NCI-H446 (cell line): ENCODE data around the gene GIGYF1.
A peak's percentile ranks its signal among the peaks of the same experiment; 100 is the strongest.
"Not testable (repeated sequence)": the region's sequence is repeated elsewhere in the genome, so short reads cannot be mapped to it uniquely, and the experiment has no call there.

ENCODE experiments used
- DNase-seq, 2 experiments: peaks; one replicate each; lab custom pipeline; 2025; lab: John Stamatoyannopoulos, UW

GIGYF1 gene, protein sequence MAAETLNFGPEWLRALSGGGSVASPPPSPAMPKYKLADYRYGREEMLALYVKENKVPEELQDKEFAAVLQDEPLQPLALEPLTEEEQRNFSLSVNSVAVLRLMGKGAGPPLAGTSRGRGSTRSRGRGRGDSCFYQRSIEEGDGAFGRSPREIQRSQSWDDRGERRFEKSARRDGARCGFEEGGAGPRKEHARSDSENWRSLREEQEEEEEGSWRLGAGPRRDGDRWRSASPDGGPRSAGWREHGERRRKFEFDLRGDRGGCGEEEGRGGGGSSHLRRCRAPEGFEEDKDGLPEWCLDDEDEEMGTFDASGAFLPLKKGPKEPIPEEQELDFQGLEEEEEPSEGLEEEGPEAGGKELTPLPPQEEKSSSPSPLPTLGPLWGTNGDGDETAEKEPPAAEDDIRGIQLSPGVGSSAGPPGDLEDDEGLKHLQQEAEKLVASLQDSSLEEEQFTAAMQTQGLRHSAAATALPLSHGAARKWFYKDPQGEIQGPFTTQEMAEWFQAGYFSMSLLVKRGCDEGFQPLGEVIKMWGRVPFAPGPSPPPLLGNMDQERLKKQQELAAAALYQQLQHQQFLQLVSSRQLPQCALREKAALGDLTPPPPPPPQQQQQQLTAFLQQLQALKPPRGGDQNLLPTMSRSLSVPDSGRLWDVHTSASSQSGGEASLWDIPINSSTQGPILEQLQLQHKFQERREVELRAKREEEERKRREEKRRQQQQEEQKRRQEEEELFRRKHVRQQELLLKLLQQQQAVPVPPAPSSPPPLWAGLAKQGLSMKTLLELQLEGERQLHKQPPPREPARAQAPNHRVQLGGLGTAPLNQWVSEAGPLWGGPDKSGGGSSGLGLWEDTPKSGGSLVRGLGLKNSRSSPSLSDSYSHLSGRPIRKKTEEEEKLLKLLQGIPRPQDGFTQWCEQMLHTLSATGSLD (N-terminal part only)

GRCh38 chr7:100694098-100694745 is at the start of gene GIGYF1:
Gene GIGYF1, minus strand, starts transcription at chr7:100694250. Its CDS starts 6,012 bp downstream, at chr7:100688238.
- DNase-seq: peak in 1 of 2 experiments; percentile 70

DNA sequence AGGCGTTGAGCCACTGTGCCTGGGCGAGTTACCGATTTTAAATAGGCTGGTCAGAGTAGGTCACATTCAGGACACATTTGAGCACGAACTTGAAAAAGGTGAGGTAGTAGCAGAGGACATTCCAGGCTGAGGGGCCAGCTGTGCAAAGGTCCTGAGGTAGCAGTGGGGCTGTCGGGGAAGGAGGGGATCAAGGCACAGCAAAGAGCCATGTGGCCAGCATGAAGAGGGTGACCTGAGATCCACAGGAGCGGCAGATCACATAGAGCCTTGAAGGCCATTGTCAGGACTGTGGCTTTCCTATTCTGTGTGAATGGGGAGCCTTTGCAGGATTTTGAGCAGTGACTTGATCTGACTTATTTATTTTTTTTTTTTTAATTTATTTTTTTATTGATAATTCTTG is 45.9 kb upstream of the GIGYF1 start:
- no peak for DNase-seq

DNA sequence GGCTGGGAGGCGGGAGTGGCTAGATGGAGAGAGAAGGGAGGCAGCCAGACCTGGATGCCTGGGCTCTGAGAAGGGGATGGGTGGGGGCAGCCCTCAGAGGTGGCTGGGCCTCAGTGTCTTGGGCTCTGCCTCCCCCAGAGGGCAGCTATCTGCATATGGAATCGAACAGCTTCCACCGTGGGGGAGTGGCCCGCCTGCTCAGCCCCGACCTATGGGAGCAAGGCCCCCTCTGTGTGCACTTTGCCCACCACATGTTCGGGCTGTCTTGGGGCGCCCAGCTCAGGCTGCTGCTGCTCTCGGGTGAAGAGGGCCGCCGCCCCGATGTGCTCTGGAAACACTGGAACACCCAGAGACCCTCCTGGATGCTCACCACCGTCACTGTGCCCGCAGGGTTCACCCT is 42.6 kb upstream of the GIGYF1 start:
- no peak for DNase-seq

DNA sequence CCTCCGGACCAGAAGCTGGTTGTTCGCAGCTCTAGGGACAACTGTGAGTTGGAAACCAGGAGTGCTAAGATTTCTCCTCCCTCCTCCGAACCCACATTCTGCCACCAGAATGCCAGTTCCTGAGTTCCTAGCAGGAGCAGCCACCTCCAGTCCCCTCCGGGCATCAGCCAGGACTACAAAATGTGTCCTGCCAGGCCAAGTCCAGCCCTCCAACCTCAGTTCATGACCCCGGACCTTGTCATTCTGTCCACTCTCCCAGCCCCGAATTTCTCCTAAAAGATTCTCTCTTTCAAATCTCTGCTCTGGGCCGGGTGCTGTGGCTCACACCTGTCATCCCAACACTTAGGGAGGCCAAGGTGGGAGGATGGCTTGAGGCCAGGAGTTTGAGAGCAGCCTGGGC is 41.7 kb upstream of the GIGYF1 start:
- DNase-seq: no peak

DNA sequence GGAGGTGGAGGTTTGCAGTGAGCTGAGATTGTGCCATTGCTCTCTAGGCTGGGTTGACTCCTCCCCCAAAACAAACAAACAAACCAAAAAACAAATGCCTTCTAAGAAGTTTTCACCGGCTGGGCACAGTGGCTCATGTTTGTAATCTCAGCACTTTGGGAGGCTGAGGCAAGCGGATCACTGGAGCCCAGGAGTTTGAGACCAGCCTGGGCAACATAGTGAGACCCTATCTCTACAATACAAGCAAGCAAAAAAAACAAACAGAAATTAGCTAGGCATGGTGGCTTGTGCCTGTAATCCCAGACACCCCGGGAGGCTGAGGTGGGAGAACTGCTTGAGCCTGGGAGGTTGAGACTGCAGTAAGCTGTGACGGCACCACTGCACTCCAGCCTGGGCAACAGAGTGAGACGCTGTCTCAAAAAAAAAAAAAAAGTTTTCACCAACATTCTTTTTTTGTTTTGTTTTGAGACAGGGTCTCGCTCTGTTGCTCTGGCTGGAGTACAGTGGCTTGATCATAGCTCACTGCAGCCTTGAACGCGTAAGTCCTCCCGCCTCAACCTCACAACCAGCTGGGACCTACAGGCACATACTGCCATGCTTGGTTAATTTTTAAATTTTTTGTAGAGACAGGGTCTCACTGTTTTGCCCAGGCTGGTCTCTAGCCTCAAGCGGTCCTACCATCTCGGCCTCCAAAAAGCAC is 38.0 kb upstream of the GIGYF1 start:
- no peak for DNase-seq

GRCh38 chr7:100730136-100730800 is 36.2 kb upstream of the GIGYF1 start:
- no peak for DNase-seq

- no peak for DNase-seq
Observed at GRCh38 chr7:100728196-100728595, 34.1 kb upstream of the GIGYF1 start.

DNA sequence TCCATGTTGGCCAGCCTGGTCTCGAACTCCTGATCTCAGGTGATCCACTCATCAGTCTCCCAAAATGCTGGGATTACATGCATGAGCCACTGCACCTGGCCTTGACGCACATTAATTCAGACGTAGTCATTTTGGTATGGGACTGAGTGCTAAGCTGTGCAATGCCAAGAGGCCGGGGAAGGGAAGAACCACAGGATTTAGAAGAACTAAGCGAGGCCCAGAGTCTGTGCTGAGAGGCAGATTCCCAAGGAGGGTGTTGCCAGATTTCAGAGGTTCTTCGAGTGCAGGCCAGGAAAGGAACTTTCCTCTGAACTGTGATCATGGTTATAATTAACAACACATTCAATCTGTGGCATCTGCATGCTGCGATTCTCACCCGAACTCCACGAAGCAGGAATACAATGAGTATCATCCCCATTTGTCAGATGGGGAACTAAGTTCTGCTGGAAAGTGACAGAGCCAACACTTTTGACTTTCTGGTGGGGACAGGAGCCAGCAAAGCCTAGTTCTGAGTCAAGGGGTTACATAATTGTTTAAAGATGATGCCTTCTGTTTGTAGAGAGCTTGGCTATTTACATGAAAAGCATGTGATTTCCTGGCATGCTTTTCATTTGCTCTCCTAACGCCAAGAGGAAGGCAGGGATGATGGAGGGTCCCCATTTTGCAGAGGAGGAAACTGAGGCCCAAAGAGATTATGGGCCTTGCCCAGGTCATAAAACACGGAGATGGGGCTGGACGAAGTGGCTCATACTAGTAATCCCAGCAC is 33.1 kb upstream of the GIGYF1 start:
- no peak for DNase-seq

- not testable (repeated sequence) for DNase-seq
Observed at GRCh38 chr7:100724364-100724763, 30.3 kb upstream of the GIGYF1 start.

DNA sequence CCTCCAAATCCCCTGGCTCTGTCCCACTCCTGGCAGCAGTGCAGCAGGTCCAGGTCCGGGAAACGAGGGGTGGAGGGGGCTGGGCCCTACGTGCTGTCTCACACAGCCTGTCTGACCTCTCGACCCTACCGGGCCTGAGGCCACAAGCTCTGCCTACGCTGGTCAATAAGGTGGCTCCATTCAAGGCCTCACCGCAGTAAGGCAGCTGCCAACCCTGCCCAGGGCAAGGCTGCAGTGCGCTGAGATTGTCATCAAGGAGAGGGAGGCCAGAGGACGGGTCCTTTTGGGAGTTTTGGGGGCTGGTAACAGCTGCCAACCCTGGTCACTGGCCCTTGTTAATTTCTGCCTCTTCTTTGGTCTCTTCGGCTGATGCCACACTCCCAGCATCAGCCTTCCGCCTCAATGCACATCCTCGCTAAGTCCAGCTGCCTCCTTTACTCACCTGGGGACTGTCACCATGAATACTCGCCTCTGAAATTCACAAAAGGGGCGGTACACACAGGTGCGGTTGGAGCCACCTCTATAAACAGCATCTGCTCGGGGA is 29.8 kb upstream of the GIGYF1 start:
- DNase-seq: no peak

DNA sequence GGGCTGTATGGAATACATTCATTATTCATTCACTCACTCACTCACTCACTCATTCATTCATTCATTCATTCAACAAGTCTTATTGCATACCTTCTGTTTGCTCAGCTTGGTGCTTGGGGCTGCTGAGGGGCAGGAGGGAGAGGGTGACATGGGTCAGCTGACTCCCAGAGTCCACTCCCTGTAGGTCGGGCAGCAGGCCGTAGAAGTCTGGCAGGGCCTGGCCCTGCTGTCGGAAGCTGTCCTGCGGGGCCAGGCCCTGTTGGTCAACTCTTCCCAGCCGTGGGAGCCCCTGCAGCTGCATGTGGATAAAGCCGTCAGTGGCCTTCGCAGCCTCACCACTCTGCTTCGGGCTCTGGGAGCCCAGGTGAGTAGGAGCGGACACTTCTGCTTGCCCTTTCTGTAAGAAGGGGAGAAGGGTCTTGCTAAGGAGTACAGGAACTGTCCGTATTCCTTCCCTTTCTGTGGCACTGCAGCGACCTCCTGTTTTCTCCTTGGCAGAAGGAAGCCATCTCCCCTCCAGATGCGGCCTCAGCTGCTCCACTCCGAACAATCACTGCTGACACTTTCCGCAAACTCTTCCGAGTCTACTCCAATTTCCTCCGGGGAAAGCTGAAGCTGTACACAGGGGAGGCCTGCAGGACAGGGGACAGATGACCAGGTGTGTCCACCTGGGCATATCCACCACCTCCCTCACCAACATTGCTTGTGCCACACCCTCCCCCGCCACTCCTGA is 28.6 kb upstream of the GIGYF1 start:
- DNase-seq: no peak

- no peak for DNase-seq
Observed at GRCh38 chr7:100721505-100721812, 27.4 kb upstream of the GIGYF1 start.

- no peak for DNase-seq
Observed at GRCh38 chr7:100720671-100721504, 26.8 kb upstream of the GIGYF1 start.

GRCh38 chr7:100720279-100720670 is 26.2 kb upstream of the GIGYF1 start, which contains the start of gene EPO:
Gene EPO, plus strand, starts transcription at chr7:100720468. Its CDS starts 513 bp downstream, at chr7:100720981.
- no peak for DNase-seq

GRCh38 chr7:100719523-100720278 is 25.7 kb upstream of the GIGYF1 start:
- no peak for DNase-seq

- DNase-seq: not testable (repeated sequence)
Observed at GRCh38 chr7:100717073-100717472, 23.0 kb upstream of the GIGYF1 start.

- DNase-seq: no peak
Observed at GRCh38 chr7:100714725-100715124, 20.7 kb upstream of the GIGYF1 start.

GRCh38 chr7:100711369-100711768 is 17.3 kb upstream of the GIGYF1 start:
- no peak for DNase-seq
